ENCODE results near the gene TEX44.
"Not testable (repeated sequence)": the region's sequence is repeated elsewhere in the genome, so short reads cannot be mapped to it uniquely, and the experiment has no call there.

Gene TEX44

DNA sequence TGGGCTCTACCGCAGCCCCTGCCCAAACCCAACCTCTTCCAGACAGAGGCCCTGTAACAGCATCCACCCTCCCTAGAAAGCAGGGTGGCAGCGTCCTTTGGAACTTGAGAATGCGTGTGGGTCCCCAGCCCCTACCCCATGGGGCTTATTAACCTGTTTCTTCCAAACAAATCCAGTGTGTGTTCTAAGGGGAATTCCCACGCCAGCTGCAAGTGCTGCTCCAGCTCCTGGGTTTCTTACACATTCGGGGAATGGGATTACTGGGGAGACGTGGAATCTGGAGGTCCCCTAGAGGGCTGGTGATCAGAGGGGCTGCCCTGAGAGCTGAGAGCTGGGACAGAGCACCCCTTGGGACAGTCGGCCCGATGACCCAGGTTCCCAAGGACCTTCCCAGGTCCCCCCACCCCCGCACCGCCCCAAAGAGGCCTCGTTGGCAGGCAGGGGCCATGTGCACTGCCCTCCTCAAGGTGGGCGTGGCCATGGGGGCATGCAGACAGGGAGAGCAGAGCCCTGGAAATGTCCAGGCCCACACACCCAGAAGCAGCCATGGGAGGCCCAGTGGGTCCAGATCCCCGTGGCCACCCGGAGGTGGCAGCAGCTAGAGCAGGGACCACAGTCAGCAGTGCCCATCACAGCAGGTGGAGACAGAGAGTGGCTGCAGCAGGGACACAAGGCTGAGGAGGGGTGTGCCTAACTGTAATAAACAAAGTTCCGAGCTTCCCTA lies 18.8 kb upstream of the TEX44 start:
- H3K4me3 ChIP-seq (ENCODE audit: low read length) = no peak overlapping the region
- DNase-seq (ENCODE audit: low read depth) = no peak
- TF ChIP-seq, protein P1, sequence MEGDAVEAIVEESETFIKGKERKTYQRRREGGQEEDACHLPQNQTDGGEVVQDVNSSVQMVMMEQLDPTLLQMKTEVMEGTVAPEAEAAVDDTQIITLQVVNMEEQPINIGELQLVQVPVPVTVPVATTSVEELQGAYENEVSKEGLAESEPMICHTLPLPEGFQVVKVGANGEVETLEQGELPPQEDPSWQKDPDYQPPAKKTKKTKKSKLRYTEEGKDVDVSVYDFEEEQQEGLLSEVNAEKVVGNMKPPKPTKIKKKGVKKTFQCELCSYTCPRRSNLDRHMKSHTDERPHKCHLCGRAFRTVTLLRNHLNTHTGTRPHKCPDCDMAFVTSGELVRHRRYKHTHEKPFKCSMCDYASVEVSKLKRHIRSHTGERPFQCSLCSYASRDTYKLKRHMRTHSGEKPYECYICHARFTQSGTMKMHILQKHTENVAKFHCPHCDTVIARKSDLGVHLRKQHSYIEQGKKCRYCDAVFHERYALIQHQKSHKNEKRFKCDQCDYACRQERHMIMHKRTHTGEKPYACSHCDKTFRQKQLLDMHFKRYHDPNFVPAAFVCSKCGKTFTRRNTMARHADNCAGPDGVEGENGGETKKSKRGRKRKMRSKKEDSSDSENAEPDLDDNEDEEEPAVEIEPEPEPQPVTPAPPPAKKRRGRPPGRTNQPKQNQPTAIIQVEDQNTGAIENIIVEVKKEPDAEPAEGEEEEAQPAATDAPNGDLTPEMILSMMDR (conservative IDR thresholded peaks at IDR 0.05; ENCODE audit: low read depth, low read length) = no peak

DNA sequence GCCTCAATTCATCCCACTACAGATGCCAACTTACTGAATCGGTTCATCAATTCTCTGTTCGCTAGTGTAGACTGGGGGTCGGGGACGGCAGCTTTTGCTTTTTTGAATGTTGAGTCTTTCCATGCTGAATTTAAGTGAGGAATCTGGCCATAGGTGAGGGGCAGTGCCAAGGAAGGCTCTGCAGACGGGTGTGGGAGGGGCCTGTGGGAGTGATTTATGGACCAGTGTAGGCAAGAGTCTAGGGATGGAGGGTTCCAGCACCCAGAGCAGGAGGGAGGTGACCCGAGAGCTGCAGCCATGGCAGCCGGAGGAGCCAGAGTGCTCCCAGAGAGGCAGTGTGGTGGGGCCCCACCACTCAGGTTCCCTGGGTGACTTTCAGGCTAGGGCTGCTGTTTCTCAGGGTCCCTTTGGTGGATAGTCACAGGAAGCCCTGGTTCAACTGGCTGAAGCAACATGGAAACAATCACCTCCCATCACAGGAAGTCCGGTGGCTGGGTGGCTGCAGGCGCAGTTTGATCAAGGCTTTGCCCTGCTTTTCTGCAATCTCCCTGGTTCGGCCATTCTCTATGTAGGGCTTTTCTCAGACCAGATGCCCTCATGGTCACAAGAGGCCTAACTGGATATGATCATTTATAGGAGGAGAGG lies 16.9 kb upstream of the TEX44 start:
- DNase-seq (ENCODE audit: low read depth) = no peak

GRCh38 chr2:231576465-231576864 lies 16.2 kb upstream of the TEX44 start:
- no peak for DNase-seq (ENCODE audit: low read depth)
- TF ChIP-seq, protein P1 (conservative IDR thresholded peaks at IDR 0.05; ENCODE audit: low read depth, low read length) = no peak
- no peak overlapping the region for H3K4me3 ChIP-seq (ENCODE audit: low read length)

More for the DNA sequence above, 16.9 kb upstream of the TEX44 start:
- TF ChIP-seq, protein P1 (conservative IDR thresholded peaks at IDR 0.05; ENCODE audit: low read depth, low read length) = no peak
- no peak overlapping the region for H3K4me3 ChIP-seq (ENCODE audit: low read length)

- H3K4me3 ChIP-seq (ENCODE audit: low read length); DNase-seq (ENCODE audit: low read depth): not testable (repeated sequence)
Observed at GRCh38 chr2:231578655-231579054, 14.0 kb upstream of the TEX44 start.

DNA sequence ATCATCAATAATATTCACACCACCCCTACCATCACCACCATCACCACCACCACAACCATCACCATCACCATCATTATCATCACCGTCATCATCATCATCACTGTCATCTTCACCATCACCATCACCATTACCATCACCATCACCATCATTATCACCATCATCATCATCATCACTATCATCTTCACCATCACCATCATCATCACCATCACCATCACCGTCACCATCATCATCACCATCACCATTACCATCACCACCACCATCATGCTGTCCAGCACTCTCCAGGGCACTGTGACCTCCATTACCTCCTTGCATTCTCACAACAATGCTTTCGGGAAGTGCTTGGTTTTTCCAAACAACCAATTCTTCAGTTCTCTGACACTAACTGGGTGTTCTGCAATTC lies 13.1 kb upstream of the TEX44 start:
- TF ChIP-seq, protein P1 (conservative IDR thresholded peaks at IDR 0.05; ENCODE audit: low read depth, low read length) = no peak
- no peak for DNase-seq (ENCODE audit: low read depth)
- H3K4me3 ChIP-seq (ENCODE audit: low read length) = no peak overlapping the region

DNA sequence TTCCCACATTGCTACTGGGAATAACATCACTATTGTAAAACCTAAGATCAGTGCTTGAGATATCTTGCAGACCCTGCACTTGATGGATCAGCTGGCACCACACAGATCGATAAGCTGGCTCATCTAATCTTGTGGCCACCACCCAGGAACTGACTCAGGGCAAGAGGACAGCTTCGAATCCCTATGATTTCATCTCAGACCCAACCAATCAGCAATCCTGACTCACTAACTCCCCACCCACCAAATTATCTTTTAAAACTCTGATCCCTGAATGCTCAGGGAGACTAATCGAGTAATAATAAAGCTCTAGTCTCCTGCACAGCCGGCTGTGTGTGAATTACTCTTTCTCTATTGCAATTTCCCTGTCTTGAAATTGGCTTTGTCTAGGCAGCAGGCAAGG lies 11.3 kb upstream of the TEX44 start:
- H3K4me3 ChIP-seq (ENCODE audit: low read length) = no peak overlapping the region
- DNase-seq (ENCODE audit: low read depth) = no peak
- TF ChIP-seq, protein P1 (conservative IDR thresholded peaks at IDR 0.05; ENCODE audit: low read depth, low read length) = no peak

GRCh38 chr2:231583982-231584381 lies 8.7 kb upstream of the TEX44 start:
- H3K4me3 ChIP-seq (ENCODE audit: low read length) = no peak overlapping the region
- TF ChIP-seq, protein P1 (conservative IDR thresholded peaks at IDR 0.05; ENCODE audit: low read depth, low read length) = no peak
- no peak for DNase-seq (ENCODE audit: low read depth)

- not testable (repeated sequence) for DNase-seq (ENCODE audit: low read depth); H3K4me3 ChIP-seq (ENCODE audit: low read length)
Observed at GRCh38 chr2:231587744-231588143, 4.9 kb upstream of the TEX44 start.
